ENCODE results near the gene BRD3.

Gene BRD3

DNA sequence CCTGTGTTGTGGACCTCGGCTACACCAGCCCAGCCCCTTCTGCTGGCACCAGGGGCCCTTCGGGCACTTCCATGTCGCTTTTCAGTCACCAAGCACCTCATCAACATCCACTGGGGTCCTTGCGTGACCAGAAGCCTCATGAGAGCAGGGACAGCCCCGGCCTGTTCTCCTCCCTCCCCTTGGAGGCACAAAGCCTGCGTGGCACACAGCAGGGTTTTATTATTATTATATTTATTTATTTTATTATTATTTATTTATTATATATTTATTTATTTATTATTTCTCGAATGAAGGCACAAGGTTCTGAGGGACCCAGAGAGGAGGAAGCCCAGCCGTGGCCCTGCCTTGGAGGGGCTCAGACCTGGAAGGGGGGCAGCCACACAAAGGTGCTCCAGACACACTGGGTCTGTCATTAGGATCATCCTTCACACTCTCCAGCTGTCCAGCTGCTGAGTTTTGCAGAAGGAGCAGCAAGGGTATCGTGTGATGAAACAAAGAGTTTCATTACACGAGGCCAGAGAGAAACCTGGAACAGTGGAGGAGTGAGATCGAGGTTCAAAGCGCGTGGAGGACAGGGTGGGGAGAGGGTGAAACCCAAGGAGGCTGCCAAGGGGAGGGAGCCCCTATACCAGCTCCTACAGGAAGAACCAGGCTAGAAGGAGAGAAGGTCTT lies 80.9 kb downstream of the BRD3 start:
- TF ChIP-seq, protein P1, sequence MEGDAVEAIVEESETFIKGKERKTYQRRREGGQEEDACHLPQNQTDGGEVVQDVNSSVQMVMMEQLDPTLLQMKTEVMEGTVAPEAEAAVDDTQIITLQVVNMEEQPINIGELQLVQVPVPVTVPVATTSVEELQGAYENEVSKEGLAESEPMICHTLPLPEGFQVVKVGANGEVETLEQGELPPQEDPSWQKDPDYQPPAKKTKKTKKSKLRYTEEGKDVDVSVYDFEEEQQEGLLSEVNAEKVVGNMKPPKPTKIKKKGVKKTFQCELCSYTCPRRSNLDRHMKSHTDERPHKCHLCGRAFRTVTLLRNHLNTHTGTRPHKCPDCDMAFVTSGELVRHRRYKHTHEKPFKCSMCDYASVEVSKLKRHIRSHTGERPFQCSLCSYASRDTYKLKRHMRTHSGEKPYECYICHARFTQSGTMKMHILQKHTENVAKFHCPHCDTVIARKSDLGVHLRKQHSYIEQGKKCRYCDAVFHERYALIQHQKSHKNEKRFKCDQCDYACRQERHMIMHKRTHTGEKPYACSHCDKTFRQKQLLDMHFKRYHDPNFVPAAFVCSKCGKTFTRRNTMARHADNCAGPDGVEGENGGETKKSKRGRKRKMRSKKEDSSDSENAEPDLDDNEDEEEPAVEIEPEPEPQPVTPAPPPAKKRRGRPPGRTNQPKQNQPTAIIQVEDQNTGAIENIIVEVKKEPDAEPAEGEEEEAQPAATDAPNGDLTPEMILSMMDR (IDR thresholded peaks at IDR 0.05), result no peak

DNA sequence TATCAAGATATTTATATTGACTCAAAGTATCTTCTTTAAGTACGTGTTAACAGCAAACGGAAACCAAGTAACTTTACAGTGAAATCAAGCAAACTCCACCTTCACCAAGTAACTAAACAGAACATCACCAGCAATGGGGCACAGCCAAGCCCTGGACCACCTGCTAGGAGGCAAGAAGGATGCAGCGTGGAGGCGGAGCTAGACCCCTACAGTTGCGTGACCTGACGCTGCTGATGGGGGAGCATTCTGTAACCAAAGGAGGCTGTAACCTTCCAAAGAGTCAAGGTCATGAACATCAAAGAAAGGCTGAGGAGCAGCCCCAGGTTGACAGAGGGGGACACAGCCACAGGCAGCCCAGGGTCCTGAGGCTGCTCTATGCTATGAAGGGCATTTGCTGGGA lies 81.8 kb downstream of the BRD3 start:
- TF ChIP-seq, protein P1 (IDR thresholded peaks at IDR 0.05), result no peak

DNA sequence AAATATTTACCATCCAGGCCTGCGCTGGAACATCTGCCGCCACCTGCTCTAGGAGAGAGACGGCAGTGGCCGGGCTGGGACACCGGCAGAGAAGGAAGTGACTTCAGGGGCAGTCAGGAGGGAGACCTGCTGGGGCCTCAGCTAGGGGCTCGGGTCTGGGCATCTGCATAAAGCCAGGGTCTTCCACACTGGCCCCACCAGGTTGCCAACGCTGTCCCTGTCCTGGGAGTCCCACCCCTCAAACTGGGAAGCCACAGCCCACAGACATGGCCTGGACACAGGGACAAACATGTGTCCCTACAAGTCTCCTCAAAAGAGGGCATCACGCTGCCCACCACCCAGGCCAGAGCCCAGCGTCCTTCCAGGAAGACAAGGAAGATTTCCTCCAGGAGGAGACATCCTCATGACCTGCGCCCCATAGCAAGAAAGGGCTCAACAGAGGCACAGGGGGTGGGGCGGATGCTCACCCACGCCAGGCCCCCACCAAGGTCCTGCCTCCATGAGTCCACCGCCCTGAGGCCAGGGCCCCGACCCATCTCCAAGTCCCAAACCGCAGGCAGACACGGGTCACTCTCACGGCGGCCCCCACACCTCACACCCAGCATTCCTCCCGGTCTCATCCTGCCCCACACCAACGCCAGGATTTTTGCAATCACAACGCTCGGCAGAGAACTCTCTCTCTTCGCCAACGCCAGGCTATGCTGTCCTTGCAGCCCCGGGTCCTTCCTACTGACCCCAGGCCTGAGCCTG lies 84.7 kb downstream of the BRD3 start:
- TF ChIP-seq, protein P1 (IDR thresholded peaks at IDR 0.05), result no peak

DNA sequence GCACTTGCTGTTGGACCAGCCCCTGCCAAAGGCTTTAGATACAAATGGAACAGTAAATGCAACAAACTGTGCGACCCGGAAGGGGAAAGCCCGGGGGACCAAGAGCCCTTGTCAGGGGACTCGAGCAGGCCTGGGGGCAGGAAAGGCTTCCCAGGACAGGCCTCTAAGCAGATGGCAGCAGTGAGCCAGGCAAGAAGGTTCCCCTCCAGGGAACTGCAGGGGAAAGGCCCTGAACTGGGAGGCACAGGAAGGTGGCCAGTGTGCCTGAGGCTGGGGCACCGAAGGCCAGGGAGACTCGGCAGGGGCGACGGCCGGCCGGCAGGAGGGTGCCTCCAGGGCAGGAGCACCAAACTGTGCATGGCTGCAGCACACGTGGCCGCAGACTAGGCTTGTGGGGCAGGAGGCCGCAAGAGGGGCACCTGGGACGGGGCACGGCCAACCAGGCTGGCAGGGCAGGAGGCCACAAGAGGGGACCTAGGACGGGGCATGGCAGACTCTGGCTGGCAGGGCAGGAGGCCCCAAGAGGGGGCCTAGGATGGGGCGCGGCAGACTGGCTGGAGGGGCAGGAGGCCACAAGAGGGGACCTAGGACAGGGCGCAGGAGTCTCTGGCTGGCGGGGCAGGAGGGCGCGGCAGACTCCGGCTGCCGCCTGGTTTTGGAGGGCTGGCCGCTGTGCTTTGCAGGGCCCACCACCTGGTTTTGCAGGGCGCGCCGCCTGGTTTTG lies 85.7 kb downstream of the BRD3 start:
- TF ChIP-seq, protein P1 (IDR thresholded peaks at IDR 0.05), result no peak

DNA sequence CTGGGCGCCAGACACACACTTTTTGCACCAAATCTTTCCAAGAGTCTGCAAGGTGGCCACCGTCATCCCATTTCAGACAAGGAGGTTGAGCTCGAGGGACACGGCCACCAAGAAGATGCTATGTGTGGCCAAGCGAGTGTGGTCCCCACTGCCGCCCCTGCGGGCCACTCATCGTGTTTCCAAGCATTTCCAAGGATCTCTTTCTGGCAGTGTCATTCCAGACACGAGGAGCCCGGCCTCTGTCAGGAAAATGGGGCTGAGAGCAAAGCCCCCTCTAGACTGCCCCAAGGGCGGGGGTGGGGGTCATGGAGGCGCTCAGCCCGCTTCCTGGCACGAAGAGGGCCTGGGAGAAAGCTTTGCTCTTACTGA lies 86.3 kb downstream of the BRD3 start:
- TF ChIP-seq, protein P1 (IDR thresholded peaks at IDR 0.05), result no peak

DNA sequence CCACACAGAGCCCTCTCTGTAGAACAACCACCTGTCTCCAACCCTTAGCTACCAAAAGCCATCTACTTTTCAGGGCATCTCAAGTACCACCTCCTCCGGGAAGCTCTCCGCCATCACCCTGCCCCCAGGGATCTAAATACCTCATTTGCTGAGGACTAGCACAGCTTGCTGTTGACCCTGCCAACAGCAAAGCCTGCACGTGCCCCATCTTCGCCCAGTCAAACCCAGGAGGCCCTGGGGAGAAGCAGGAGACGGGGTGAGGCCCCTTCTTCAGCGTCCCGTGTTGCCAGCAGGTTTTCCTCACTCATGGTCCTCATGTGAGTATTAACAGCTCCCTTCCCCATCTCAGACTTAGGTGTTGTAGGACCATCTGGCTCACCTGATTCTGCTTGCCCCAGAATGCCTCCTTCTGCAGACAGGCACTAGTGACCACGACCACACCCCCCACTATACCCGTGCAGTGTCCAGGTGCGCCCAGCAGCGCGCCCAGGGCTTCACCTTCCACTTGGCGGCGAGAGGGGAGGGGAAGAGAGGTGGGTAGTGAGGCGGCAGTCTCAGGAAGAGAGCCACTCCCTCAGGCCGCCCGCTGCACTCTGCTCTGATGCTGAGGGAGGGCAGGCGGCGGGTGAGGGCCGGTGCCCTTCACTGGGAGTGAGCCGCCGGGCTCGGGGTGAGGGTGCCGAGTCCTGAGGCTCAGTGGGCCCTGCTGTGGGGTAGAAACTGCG lies 86.8 kb downstream of the BRD3 start:
- TF ChIP-seq, protein P1 (IDR thresholded peaks at IDR 0.05), result no peak
